K562 (cell line): ENCODE data around the gene OSBPL3. TPM values are rescaled to one million over a fixed set of nuclear protein-coding genes. Genes with fewer than 3 reads are reported as not detected.

Source experiments
- ATAC-seq: fragments of 200-7000 bp; cut with Tn5 transposase; 3 replicates; pipeline ENCODE4 v1.9.1; 2020; ENCODE audit warnings: moderate library complexity
- BruUV-seq: library from RNA; stranded (reverse); fragments of 400-500 nt; replicated peaks from 2 replicates; lab custom pipeline; 2021; lab: Mats Ljungman, UMichigan
- CTCF ChIA-PET: fragments of 300-600 bp; formaldehyde crosslinking; extraction: SDS; loops from one replicate; lab custom pipeline; 2021; ENCODE audit warnings: low intra/inter-chr PET ratio; lab: Yijun Ruan, JAX
- POLR2A ChIA-PET: fragments of 300-600, 350-650 bp; sonication (Branson Sonifier 250); formaldehyde crosslinking; extraction: SDS; loops from one replicate; lab custom pipeline; 2021; ENCODE audit warnings: antibody characterized with exemption, inconsistent platforms; lab: Yijun Ruan, JAX
- DNase-seq, 4 experiments: peaks; one replicate each; pipeline versions ENCODE4 v3.0.0 to v3.0.0-alpha.2; 2011 to 2018; ENCODE audit warnings: low spot score in 3 of 4, mixed read lengths in 3 of 4; ENCODE audit errors: extremely low read depth in 1 of 4
- FAIRE-seq: peaks from 2 replicates; lab custom pipeline; 2011; peaks lifted over from hg19 to GRCh38; lab: Jason Lieb, UNC
- H2AFZ ChIP-seq: 2 replicates; pipeline ENCODE4 v1.6.0; 2011; ENCODE audit warnings: low read depth, low read length, control low read depth, inconsistent platforms
- H3K27ac ChIP-seq: fragments of 200-600 bp; 3 replicates; pipeline ENCODE4 v1.8.0; 2011; ENCODE audit warnings: low read depth, mild to moderate bottlenecking, control low read depth, inconsistent platforms, low read length, moderate library complexity, mixed read lengths; ENCODE audit errors: extremely low read depth
- H3K27me3 ChIP-seq, 2 experiments: fragments of 300-600 bp in 1 of 2; 2 replicates in 1 of 2; 3 replicates in 1 of 2; pipeline versions ENCODE4 v1.6.0 to v1.8.0; 2011; ENCODE audit warnings: inconsistent platforms in 2 of 2, low read length in 2 of 2, mild to moderate bottlenecking in 1 of 2, mixed read lengths in 1 of 2, moderate library complexity in 1 of 2; ENCODE audit not compliant: control insufficient read depth in 2 of 2, insufficient read depth in 2 of 2
- H3K36me3 ChIP-seq: fragments of 300-600 bp; 3 replicates; pipeline ENCODE4 v1.8.0; 2011; ENCODE audit warnings: mild to moderate bottlenecking, low read length, inconsistent platforms; ENCODE audit not compliant: control insufficient read depth, insufficient read depth
- H3K4me1 ChIP-seq, 2 experiments: fragments of 200-600 bp in 1 of 2; replicated peaks in 1 of 2; 2 replicates in 1 of 2; 3 replicates in 1 of 2; pipeline versions ENCODE4 v1.5.1 to v1.8.0; 2011; ENCODE audit warnings: inconsistent platforms in 2 of 2, low read length in 2 of 2, mild to moderate bottlenecking in 1 of 2, mixed read lengths in 1 of 2, moderate library complexity in 1 of 2; ENCODE audit not compliant: control insufficient read depth in 2 of 2, insufficient read depth in 2 of 2
- H3K4me2 ChIP-seq: 2 replicates; pipeline ENCODE4 v1.6.1; 2011; ENCODE audit warnings: low read length, control low read depth, inconsistent platforms, mixed read lengths; ENCODE audit not compliant: insufficient read depth
- H3K4me3 ChIP-seq: fragments of 200-600 bp; sonication (generic), shearing (Covaris generic); 2 replicates; pipeline ENCODE4 v1.5.1; 2016; ENCODE audit warnings: control low read depth, inconsistent platforms
- H3K79me2 ChIP-seq: fragments of 200-600 bp; 3 replicates; pipeline ENCODE4 v1.8.0; 2011; ENCODE audit warnings: low read length, inconsistent platforms; ENCODE audit not compliant: control insufficient read depth, insufficient read depth
- H3K9ac ChIP-seq, 2 experiments: 2 replicates each; pipeline versions ENCODE4 v1.6.0 to v1.6.1; 2011; ENCODE audit warnings: low read depth in 2 of 2, low read length in 2 of 2, control low read depth in 1 of 2, inconsistent platforms in 1 of 2, mild to moderate bottlenecking in 1 of 2, mixed read lengths in 1 of 2; ENCODE audit not compliant: insufficient read depth in 1 of 2
- H3K9me1 ChIP-seq: one replicate; pipeline ENCODE4 v1.6.0; 2011; ENCODE audit warnings: inconsistent platforms, mild to moderate bottlenecking, low read length, moderate library complexity; ENCODE audit not compliant: control insufficient read depth, insufficient read depth
- H3K9me3 ChIP-seq: replicated peaks from 2 replicates; pipeline ENCODE4 v1.5.1; 2011; ENCODE audit warnings: low read depth, low read length, inconsistent platforms; ENCODE audit not compliant: control insufficient read depth, insufficient read depth
- H4K20me1 ChIP-seq: replicated peaks from 2 replicates; pipeline ENCODE4 v1.6.1; 2011; ENCODE audit warnings: low read length, inconsistent platforms, mixed read lengths; ENCODE audit not compliant: control insufficient read depth, insufficient read depth
- ASH1L ChIP-seq: fragments of 450-650 bp; IDR thresholded peaks from 2 replicates; pipeline ENCODE4 v1.6.1; 2018; ENCODE audit warnings: borderline replicate concordance, mild to moderate bottlenecking, low read depth; ENCODE audit not compliant: partially characterized antibody
- HDAC6 ChIP-seq: IDR thresholded peaks from 2 replicates; pipeline ENCODE4 v1.6.1; 2012; ENCODE audit warnings: low read depth, mild to moderate bottlenecking, control low read depth, inconsistent platforms, low read length, moderate library complexity
- USF1 ChIP-seq: sonication (generic); formaldehyde crosslinking; IDR thresholded peaks from 2 replicates; pipeline ENCODE4 v1.9.0; 2022; ENCODE audit warnings: mild to moderate bottlenecking, missing genetic modification reagents
- ZNF76 ChIP-seq: fragments of 250-450 bp; sonication (Bioruptor Pico); IDR thresholded peaks from 2 replicates; pipeline ENCODE4 v1.4.0; 2020; ENCODE audit warnings: mild to moderate bottlenecking, moderate library complexity, borderline replicate concordance
- WGBS: fragments of 100-300 bp; shearing (Covaris generic); methylation state at CpG from one replicate; pipeline ENCODE4 v1.1.6; 2016; ENCODE audit warnings: low coverage, mixed read lengths; ENCODE audit not compliant: insufficient coverage; ENCODE audit errors: missing lambda C conversion rate; 5-methylcytosine and 5-hydroxymethylcytosine counted together
- in situ Hi-C: fragments of 300-500 bp; cut with MboI; formaldehyde crosslinking; loops from 4 replicates; pipeline ENCODE4 v1.15.0; 2018; ENCODE audit warnings: inconsistent platforms, mixed read lengths
- intact Hi-C: fragments of 100-400 bp; cut with micrococcal nuclease; formaldehyde crosslinking; loops from 2 replicates; pipeline ENCODE4 v1.14.2; 2022
- polyA plus RNA-seq, 8 experiments: library from polyadenylated mRNA; depleted of rRNA in 4 of 8; stranded (reverse) in 5 of 8; unstranded in 3 of 8; fragments of >200 nt; fragmentation: Nextera tagmentation in 2 of 8; fragmentation: Illumina TruSeq in 1 of 8; extraction: Ambion mirVana in 2 of 8; extraction: Trizol in 1 of 8; gene quantifications; 2 replicates each; pipeline versions ENCODE4 v1.2.1 to v1.2.3, GENCODE V29; 2011 to 2014; ENCODE audit warnings: inconsistent platforms in 1 of 8, missing spikeins in 1 of 8
- total RNA-seq, 7 experiments: library from RNA; depleted of rRNA in 6 of 7; stranded (reverse); fragments of >200 nt in 6 of 7; fragmentation: Illumina TruSeq in 2 of 7; extraction: Trizol in 2 of 7; gene quantifications; 2 replicates each; pipeline versions ENCODE4 v1.2.1 to v1.2.3, GENCODE V29; 2011 to 2021; ENCODE audit warnings: low replicate concordance in 1 of 7
- TF ChIP-seq, protein P1 (sequence below): sonication (generic); formaldehyde crosslinking; IDR thresholded peaks from 2 replicates; pipeline ENCODE4 v1.8.0; 2022; ENCODE audit warnings: mild to moderate bottlenecking, low read depth, missing genetic modification reagents
- TF ChIP-seq, protein P2 (sequence below): sonication (generic); formaldehyde crosslinking; IDR thresholded peaks from 2 replicates; pipeline ENCODE4 v1.8.0; 2022; ENCODE audit warnings: mild to moderate bottlenecking, missing genetic modification reagents

OSBPL3 gene
- total and polyA plus RNA-seq, 9 of the 15 experiments (the other 6 are each of a cell fraction or from before 2014, with no cell fraction given) = 4.8 to 37.2 (median 26.5) TPM

- TF ChIP-seq, protein P1, sequence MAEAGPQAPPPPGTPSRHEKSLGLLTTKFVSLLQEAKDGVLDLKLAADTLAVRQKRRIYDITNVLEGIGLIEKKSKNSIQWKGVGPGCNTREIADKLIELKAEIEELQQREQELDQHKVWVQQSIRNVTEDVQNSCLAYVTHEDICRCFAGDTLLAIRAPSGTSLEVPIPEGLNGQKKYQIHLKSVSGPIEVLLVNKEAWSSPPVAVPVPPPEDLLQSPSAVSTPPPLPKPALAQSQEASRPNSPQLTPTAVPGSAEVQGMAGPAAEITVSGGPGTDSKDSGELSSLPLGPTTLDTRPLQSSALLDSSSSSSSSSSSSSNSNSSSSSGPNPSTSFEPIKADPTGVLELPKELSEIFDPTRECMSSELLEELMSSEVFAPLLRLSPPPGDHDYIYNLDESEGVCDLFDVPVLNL (CRISPR knock-in tag) = no peak
- TF ChIP-seq, protein P2, sequence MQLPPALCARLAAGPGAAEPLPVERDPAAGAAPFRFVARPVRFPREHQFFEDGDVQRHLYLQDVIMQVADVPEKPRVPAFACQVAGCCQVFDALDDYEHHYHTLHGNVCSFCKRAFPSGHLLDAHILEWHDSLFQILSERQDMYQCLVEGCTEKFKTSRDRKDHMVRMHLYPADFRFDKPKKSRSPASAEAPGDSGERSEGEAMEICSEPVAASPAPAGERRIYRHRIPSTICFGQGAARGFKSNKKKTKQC (CRISPR knock-in tag) = no peak
- TF ChIP-seq ZNF76 (CRISPR knock-in tag) (no peak), USF1 (no peak)
Observed at GRCh38 chr7:24888653-24889052, 91.3 kb downstream of the OSBPL3 start (continued).

DNA sequence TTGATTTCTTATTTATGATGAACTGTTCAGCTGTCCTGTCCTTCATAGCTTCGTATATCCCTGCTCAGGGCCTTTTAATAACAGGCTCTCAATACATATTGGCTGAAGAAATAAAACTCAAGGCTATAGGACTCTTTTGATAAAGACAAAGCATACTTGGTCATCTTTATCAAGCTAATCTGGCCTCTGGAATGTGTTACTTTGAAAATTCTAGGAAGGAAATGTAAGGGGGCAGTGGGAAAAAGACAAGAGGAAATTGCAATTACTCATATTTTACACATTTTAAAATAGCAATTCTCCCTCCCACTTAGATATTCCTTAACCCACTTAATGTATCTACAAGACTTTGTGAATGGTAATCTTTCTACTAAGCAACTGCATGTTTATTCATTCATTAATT, 94.3 kb downstream of the OSBPL3 start:
- CTCF ChIA-PET = no interaction called here
- intact Hi-C loops = no loop called here
- no TSS peak for BruUV-seq
- ATAC-seq = no peak
- H3K4me3 ChIP-seq = no peak overlapping the region
- H3K27me3 ChIP-seq = no peaks in the 10 kb centered on the region
- no peak overlapping the region for H3K27ac ChIP-seq
- no peaks in the 10 kb centered on the region for H4K20me1 ChIP-seq
- H3K9ac ChIP-seq = no peak overlapping the region
- H3K9me3 ChIP-seq = no peaks in the 10 kb centered on the region
- WGBS = 53% methylated on average over 1 of the region's 1 CpG
- H3K4me1 ChIP-seq = no peaks in the 10 kb centered on the region
- TF ChIP-seq ASH1L (no peak), HDAC6 (no peak)
- TF ChIP-seq, all 486 proteins: peak for 0
- H3K9me1 ChIP-seq = no peaks in the 10 kb centered on the region
- peaks cover 28% of the 10 kb centered on the region; the same call in 2 of the 3 replicates for H3K36me3 ChIP-seq
- H3K79me2 ChIP-seq = no peaks in the 10 kb centered on the region
- in situ Hi-C loops = no loop called here
- no peak overlapping the region for H2AFZ ChIP-seq
- DNase-seq = no peak
- no peak for FAIRE-seq
- no peak overlapping the region for H3K4me2 ChIP-seq
- POLR2A ChIA-PET = interaction anchor here (0.6 to 2.5 kb wide), 5 partner anchors 10 to 239 kb away, joined by 3 to 8 read pairs (median 4); partner anchors contain the start of gene CYCS
